Measurements from ENCODE around the gene MAGEL2.

DNA sequence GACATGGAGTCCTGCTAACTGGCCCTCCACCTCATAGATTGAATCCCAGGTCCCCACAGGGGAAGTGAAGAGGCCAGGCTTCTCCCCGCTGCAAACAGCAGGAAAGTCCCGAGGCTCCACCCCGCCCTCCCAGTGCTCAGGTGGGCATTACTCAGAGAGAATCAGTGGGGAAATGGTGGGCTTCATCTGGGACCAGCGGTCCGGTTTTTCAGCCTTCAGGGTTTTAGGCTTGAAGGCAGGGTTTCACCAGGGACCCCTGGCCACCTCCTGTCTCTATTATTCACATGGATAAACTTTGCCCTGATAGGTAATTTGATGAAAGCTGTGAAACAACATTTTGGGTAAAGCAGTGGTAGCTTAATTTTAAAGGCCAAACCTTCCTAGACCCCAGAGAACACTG is 50.9 kb downstream of the MAGEL2 start:
- TF ChIP-seq, protein P1, sequence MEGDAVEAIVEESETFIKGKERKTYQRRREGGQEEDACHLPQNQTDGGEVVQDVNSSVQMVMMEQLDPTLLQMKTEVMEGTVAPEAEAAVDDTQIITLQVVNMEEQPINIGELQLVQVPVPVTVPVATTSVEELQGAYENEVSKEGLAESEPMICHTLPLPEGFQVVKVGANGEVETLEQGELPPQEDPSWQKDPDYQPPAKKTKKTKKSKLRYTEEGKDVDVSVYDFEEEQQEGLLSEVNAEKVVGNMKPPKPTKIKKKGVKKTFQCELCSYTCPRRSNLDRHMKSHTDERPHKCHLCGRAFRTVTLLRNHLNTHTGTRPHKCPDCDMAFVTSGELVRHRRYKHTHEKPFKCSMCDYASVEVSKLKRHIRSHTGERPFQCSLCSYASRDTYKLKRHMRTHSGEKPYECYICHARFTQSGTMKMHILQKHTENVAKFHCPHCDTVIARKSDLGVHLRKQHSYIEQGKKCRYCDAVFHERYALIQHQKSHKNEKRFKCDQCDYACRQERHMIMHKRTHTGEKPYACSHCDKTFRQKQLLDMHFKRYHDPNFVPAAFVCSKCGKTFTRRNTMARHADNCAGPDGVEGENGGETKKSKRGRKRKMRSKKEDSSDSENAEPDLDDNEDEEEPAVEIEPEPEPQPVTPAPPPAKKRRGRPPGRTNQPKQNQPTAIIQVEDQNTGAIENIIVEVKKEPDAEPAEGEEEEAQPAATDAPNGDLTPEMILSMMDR (IDR thresholded peaks at IDR 0.05; ENCODE audit: low read depth, low read length): no peak
- TF ChIP-seq EZH2phosphoT487 (IDR thresholded peaks at IDR 0.05; ENCODE audit: low read depth): no peak
